ENCODE data around the gene UGP2. TPM values are rescaled to one million over a fixed set of nuclear protein-coding genes. Genes with fewer than 3 reads are reported as not detected.

The UGP2 gene
- total and polyA plus RNA-seq, 2 of the 8 experiments (the other 6 are each of a cell fraction or from before 2014, with no cell fraction given) = 278 to 956 TPM

GRCh38 chr2:63822478-63822877, 19.2 kb upstream of the UGP2 start:
- POLR2A ChIA-PET (ENCODE audit: partially characterized antibody) = interaction anchor here (2.9 kb wide), 1 partner anchor 20 kb away, joined by 17 read pairs; the partner anchor contains the start of gene UGP2
- H3K56ac ChIP-seq (replicated peaks; ENCODE audit: insufficient read length, low read depth, low read length) = no peak overlapping the region

More at GRCh38 chr2:63822478-63822877, 19.2 kb upstream of the UGP2 start:
- Histone ChIP-seq H2AFZ (ENCODE audit: low read length) (no peak overlapping the region), H3K27ac (ENCODE audit: low read depth, low read length) (no peak overlapping the region), H2BK15ac (ENCODE audit: low read length) (no peak overlapping the region), H3K4me2 (ENCODE audit: insufficient read depth in 1 of 2, low read depth in 2 of 2, low read length in 2 of 2) (no peak overlapping the region), H2BK120ac (replicated peaks; ENCODE audit: low read depth, low read length) (no peak overlapping the region), H3K4ac (replicated peaks; ENCODE audit: insufficient read length, low read depth, low read length) (no peak overlapping the region), H2AK5ac (ENCODE audit: low read depth, low read length) (no peak overlapping the region), H3K18ac (ENCODE audit: extremely low read depth, low read length) (no peak overlapping the region), H3K9me3 (ENCODE audit: insufficient read depth in 2 of 2, low read depth in 1 of 2, low read length in 1 of 2) (no peaks in the 10 kb centered on the region), H2BK12ac (ENCODE audit: low read depth, low read length) (no peak overlapping the region), H3K36me3 (ENCODE audit: control insufficient read depth in 2 of 4, insufficient read depth in 4 of 4, low read length in 3 of 4) (no peaks in the 10 kb centered on the region), H3K23me2 (ENCODE audit: low read depth, low read length) (no peaks in the 10 kb centered on the region), H4K8ac (ENCODE audit: extremely low read depth, insufficient read depth, low read length) (no peak overlapping the region), H4K5ac (ENCODE audit: insufficient read length, low read depth, low read length) (no peak overlapping the region), H3K4me1 (replicated peaks in 1 of 4; ENCODE audit: control insufficient read depth in 3 of 4, insufficient read depth in 4 of 4, low read length in 3 of 4) (peaks cover 0 to 6% (median 0%) of the 10 kb centered on the region in 4 experiments; a peak in 1 of 7 replicates), H3K79me1 (ENCODE audit: low read depth, low read length) (no peaks in the 10 kb centered on the region), H2BK5ac (ENCODE audit: low read depth, low read length) (no peak overlapping the region), H3K79me2 (ENCODE audit: control insufficient read depth in 1 of 2, insufficient read depth in 2 of 2, low read length in 2 of 2) (no peaks in the 10 kb centered on the region), H3K4me3 (ENCODE audit: extremely low read depth in 1 of 4, insufficient read depth in 2 of 4, low read depth in 3 of 4, low read length in 4 of 4) (no peak overlapping the region), H4K91ac (replicated peaks; ENCODE audit: insufficient read length, low read length) (no peak overlapping the region), H2BK20ac (ENCODE audit: low read length) (no peak overlapping the region), H3K9ac (replicated peaks in 1 of 4; ENCODE audit: extremely low read depth in 1 of 4, low read depth in 3 of 4, low read length in 3 of 4) (no peak overlapping the region), H3K14ac (ENCODE audit: insufficient read length) (no peak overlapping the region), H3K23ac (ENCODE audit: insufficient read length) (no peak overlapping the region), H4K20me1 (replicated peaks in 1 of 2; ENCODE audit: control insufficient read depth in 1 of 2, insufficient read depth in 2 of 2, low read length in 2 of 2) (no peaks in the 10 kb centered on the region), H3K27me3 (replicated peaks in 1 of 4; ENCODE audit: control insufficient read depth in 3 of 4, extremely low read depth in 1 of 4, insufficient read depth in 3 of 4, low read length in 3 of 4) (no peaks in the 10 kb centered on the region)
- no peak for DNase-seq (ENCODE audit: low read depth in 1 of 2, low spot score in 2 of 2)
- 93% methylated on average over 3 of the region's 3 CpGs; no CpG with 5 or more reads in 1 of the 2 experiments for WGBS, 2 experiments (ENCODE audit: extremely low coverage in 1 of 2, insufficient coverage in 1 of 2, insufficient read length in 1 of 2, insufficient replicate concordance in 2 of 2, low coverage in 1 of 2, low lambda C conversion rate in 2 of 2, missing lambda C conversion rate in 1 of 2)
- no peak for FAIRE-seq
- TF ChIP-seq EZH2 (IDR thresholded peaks at IDR 0.05; ENCODE audit: low read depth, low read length, severe bottlenecking) (no peak), YY1 (IDR thresholded peaks at IDR 0.05; ENCODE audit: low read depth, low read length) (no peak), TEAD4 (IDR thresholded peaks at IDR 0.05; ENCODE audit: low read depth, low read length) (no peak), NRF1 (IDR thresholded peaks at IDR 0.05; ENCODE audit: low read depth, low read length) (no peak), EGR1 (IDR thresholded peaks at IDR 0.05; ENCODE audit: borderline replicate concordance, low read depth, low read length) (no peak)
- CTCF ChIA-PET (ENCODE audit: partially characterized antibody) = interaction anchor here (0.9 to 1.9 kb wide), 3 partner anchors 12 to 123 kb away, joined by 3 to 7 read pairs (median 3); no protein-coding TSS in a partner anchor

All from H1 (cell line).